Stimulated activated naive B cell treated with anti-CD40 and anti-IgM and Interleukin-4, amounts not matched to agents 10 μg/mL and 1 μg/mL and 100 μg/mL, for 72 hours (primary cell): ENCODE results near the gene REEP3.
A peak's percentile ranks its signal among the peaks of the same experiment; 100 is the strongest.
"Not testable (repeated sequence)": the region's sequence is repeated elsewhere in the genome, so short reads cannot be mapped to it uniquely, and the experiment has no call there.

Experiments
- ATAC-seq, 2 donors: fragments of 150-1000 bp; cut with Tn5 transposase; replicated peaks; 2 replicates each; pipeline ENCODE4 v1.10.0; 2021; ENCODE audit warnings: moderate library complexity in 1 of 2
- DNase-seq: peaks from one replicate; pipeline ENCODE4 v3.0.0; 2021
- H3K27ac Mint-ChIP-seq: one replicate; pipeline ENCODE4 v1.8.0; 2022; ENCODE audit warnings: mild to moderate bottlenecking, mixed read lengths
- H3K27me3 Mint-ChIP-seq, 2 donors: one replicate each; pipeline ENCODE4 v1.8.0; 2022; ENCODE audit warnings: mixed read lengths in 2 of 2
- H3K36me3 Mint-ChIP-seq, 2 donors: one replicate each; pipeline ENCODE4 v1.8.0; 2022; ENCODE audit warnings: mixed read lengths in 2 of 2, mild to moderate bottlenecking in 1 of 2
- H3K4me1 Mint-ChIP-seq, 2 donors: one replicate each; pipeline ENCODE4 v1.8.0; 2022; ENCODE audit warnings: mixed read lengths in 2 of 2, mild to moderate bottlenecking in 1 of 2
- H3K4me3 Mint-ChIP-seq, 2 donors: one replicate each; pipeline ENCODE4 v1.8.0; 2022; ENCODE audit warnings: mild to moderate bottlenecking in 2 of 2, mixed read lengths in 2 of 2, moderate library complexity in 1 of 2
- H3K9me3 Mint-ChIP-seq, 2 donors: one replicate each; pipeline ENCODE4 v1.8.0; 2022; ENCODE audit warnings: mixed read lengths in 2 of 2, mild to moderate bottlenecking in 1 of 2

Gene REEP3, protein sequence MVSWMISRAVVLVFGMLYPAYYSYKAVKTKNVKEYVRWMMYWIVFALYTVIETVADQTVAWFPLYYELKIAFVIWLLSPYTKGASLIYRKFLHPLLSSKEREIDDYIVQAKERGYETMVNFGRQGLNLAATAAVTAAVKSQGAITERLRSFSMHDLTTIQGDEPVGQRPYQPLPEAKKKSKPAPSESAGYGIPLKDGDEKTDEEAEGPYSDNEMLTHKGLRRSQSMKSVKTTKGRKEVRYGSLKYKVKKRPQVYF

DNA sequence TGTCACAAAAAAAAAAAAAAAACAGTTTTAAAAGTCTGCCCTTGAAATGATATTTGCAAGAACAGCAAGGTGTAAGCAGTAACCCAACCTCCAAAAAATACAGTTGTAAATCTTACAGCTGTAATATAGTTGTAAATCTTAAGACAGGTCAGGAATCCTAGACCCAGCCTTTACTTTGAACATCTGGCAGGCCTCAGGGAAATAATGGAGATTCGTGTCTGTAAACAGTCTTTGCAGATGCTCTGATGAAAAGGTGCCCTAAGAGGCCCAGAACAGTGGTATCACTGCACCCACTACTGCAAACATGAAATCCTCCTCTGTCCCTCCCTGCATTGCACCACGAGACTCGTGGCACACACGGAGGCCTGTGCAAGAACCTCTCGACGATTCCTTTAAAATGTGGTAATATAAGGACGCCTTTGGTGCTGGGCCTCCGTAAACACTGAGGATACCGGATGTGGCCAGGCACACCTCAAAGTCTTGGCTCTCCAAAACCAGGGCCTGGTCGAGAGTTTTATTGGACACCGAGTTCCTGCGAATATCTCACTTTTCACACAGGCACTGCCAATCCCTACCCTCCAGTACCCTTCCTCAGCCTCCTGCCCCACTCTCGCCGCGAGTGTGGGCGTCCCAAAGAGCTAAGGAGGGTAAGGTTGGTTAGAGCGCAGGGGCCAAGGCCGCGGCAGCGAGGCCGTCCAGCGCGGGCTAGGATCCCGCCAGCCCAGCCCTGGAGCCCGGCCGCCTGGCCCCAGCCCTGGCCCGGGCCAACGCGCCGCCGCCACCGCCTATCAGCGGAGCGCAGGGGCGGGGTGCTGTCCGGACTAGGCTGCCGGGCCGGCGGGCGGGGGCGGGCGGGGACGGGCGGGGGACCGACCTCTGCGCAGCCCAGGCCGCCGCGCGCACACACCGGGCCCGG is at the start of gene REEP3:
Gene REEP3 (plus strand): TSS at position 902 of the 916 bp plus-strand sequence. CDS start 145 bp downstream, outside the sequence.
- Mint-ChIP-seq H3K27me3 (no peaks in the 10 kb centered on the region), H3K4me1 (peaks cover 20 to 41% of the 10 kb centered on the region in 2 donors), H3K9me3 (no peaks in the 10 kb centered on the region), H3K4me3 (peak within 1 kb of the TSS; percentile 86 to 91), H3K36me3 (peaks cover 6 to 15% of the 10 kb centered on the region in 2 donors), H3K27ac (peak within 1 kb of the TSS; percentile 89)
- ATAC-seq (peak; percentile 82 to 83), DNase-seq (peak; percentile 44)

DNA sequence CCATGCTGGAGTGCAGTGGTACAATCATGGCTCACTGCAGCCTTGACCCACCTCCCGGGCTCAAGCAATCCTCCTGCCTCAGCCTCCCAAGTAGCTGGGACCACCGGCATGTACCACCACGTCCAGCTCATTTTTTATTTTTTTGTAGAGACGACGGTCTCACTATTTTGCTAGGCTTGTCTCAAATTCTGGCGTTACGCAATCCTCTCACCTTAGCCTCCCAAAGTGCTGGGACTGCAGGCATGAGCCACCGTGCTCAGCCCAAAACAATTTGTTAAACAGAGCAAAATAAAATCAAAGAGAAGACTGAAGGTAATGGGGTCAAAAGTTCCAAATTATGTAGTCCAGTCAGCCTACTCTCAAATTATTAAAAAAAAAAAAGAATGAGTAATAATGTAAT is 46.7 kb upstream of the REEP3 start:
- no peak overlapping the region for H3K4me3 Mint-ChIP-seq
- H3K9me3 Mint-ChIP-seq: no peaks in the 10 kb centered on the region
- ATAC-seq (no peak), DNase-seq (no peak)
- no peaks in the 10 kb centered on the region for H3K27me3 Mint-ChIP-seq
- peaks cover 11 to 18% of the 10 kb centered on the region in 2 donors for H3K4me1 Mint-ChIP-seq
- no peak overlapping the region for H3K27ac Mint-ChIP-seq
- H3K36me3 Mint-ChIP-seq: peaks cover 3% of the 10 kb centered on the region in 2 donors

DNA sequence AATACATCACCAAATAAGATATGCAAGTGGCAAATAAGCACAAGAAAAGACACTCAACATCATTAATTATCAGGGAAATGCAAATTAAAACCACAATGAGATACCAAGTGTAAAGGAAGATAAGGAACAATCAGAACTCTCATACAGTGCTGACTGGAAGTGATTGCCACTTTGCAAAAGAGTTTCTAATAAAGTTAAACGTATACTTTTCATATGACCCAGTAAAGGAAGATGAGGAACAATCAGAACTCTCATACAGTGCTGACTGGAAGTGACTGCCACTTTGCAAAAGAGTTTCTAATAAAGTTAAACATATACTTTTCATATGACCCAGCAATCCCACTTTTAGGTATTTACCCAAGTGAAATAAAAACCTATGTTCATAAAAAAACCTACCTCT is 43.3 kb upstream of the REEP3 start:
- no peak for DNase-seq
- peaks cover 3% of the 10 kb centered on the region in 2 donors for H3K36me3 Mint-ChIP-seq
- no peak overlapping the region for H3K27ac Mint-ChIP-seq
- H3K4me3 Mint-ChIP-seq: no peak overlapping the region
- H3K27me3 Mint-ChIP-seq: no peaks in the 10 kb centered on the region
- no peak for ATAC-seq
- no peaks in the 10 kb centered on the region for H3K9me3 Mint-ChIP-seq
- peaks cover 6 to 7% of the 10 kb centered on the region in 2 donors for H3K4me1 Mint-ChIP-seq

DNA sequence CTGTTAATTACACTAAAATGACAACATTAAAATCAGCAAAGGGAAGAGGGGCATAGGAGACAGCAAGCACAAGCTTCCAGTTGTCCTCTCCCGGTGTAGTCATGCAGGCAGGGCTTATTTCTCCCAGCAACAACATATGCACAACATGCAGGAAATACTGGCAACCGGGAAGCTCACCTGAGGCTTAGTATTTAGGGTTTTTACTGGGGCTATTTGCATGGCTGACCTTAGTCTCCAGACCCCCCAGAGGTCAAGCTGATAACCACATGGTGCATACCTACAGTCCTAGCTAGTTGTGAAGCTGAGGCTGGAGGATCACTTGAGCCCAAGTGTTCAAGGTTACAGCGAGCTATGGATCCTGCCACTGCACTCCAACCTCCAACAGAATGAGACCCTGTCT is 42.6 kb upstream of the REEP3 start:
- Mint-ChIP-seq H3K36me3 (peaks cover 3% of the 10 kb centered on the region in 2 donors), H3K27me3 (no peaks in the 10 kb centered on the region), H3K9me3 (no peaks in the 10 kb centered on the region), H3K4me1 (peaks cover 6 to 7% of the 10 kb centered on the region in 2 donors), H3K4me3 (no peak overlapping the region), H3K27ac (no peak overlapping the region)
- ATAC-seq (no peak), DNase-seq (no peak)

DNA sequence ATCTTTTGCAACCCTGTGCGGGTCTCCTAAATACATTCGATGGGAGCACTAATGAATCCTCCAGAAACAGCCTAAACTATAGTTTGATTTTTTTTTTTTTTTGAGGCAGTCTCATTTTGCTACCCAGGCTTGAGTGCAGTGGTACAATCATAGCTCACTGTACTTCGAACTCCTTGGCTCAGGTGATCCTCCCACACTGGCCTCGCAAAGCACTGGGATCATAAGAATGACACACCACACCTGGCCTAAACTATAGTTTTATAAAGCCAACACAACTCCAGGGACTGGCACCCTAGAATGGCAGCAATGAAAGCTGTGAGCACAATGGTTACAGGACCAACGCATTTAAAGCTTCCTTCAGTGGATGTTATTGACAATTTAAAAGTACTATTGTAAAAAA is 41.0 kb upstream of the REEP3 start:
- Mint-ChIP-seq H3K9me3 (no peaks in the 10 kb centered on the region), H3K27ac (no peak overlapping the region), H3K27me3 (no peaks in the 10 kb centered on the region), H3K4me3 (no peak overlapping the region), H3K36me3 (peaks cover 0 to 3% of the 10 kb centered on the region in 2 donors), H3K4me1 (peaks cover 6 to 7% of the 10 kb centered on the region in 2 donors)
- ATAC-seq (no peak), DNase-seq (no peak)

DNA sequence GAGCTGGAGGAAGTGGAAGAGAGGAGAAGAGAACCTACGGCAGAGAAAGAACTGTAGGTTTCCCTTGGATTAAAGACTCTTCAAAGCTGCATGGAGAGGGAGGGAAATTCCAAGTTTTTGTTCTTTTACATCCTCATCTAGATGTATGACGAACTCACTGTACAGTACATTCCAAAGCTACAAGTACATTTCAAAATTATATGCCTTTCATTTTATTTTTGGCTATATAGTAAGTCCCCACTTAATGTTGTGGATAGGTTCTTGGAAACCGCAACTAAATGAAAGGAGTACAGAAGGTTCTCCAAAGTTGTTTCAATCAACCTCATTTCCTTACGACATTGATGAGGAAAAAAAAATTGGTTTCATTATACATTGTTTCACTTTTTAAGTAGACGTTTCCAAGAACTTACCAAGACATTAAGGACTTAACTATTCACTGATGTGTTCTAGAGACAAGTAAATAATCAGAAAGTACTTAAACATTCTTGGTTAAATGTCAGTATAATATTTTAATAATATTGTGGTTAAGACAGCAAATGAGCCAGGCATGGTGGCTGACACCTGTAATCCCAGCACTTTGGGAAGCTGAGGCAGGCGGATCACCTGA is 39.3 kb upstream of the REEP3 start:
- no peak overlapping the region for H3K27ac Mint-ChIP-seq
- H3K4me1 Mint-ChIP-seq: peaks cover 4 to 6% of the 10 kb centered on the region in 2 donors
- ATAC-seq (no peak), DNase-seq (no peak)
- no peak overlapping the region for H3K4me3 Mint-ChIP-seq
- no peaks in the 10 kb centered on the region for H3K27me3 Mint-ChIP-seq
- no peaks in the 10 kb centered on the region for H3K36me3 Mint-ChIP-seq
- H3K9me3 Mint-ChIP-seq: no peaks in the 10 kb centered on the region

DNA sequence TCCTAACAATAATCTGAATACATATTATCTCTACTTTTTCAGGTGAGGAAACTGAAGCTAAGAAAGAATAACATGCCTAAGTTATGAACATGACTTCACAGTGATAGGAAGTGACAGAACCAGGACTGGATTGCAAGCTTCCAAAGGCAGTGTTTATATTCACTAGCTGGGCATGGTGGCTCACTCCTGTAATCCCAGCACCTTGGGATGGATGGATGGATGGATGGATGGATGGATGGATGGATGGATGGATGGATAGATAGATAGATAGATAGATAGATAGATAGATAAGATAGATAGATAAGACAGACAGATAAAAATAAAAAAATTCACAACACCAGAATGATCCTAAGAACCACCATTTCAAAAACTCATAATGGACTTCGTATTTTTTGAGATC is 37.2 kb upstream of the REEP3 start:
- Mint-ChIP-seq H3K36me3 (no peaks in the 10 kb centered on the region), H3K4me3 (no peak overlapping the region), H3K27me3 (no peaks in the 10 kb centered on the region), H3K9me3 (no peaks in the 10 kb centered on the region), H3K4me1 (peaks cover 0 to 2% of the 10 kb centered on the region in 2 donors), H3K27ac (no peak overlapping the region)
- ATAC-seq: no peak
- no peak for DNase-seq

DNA sequence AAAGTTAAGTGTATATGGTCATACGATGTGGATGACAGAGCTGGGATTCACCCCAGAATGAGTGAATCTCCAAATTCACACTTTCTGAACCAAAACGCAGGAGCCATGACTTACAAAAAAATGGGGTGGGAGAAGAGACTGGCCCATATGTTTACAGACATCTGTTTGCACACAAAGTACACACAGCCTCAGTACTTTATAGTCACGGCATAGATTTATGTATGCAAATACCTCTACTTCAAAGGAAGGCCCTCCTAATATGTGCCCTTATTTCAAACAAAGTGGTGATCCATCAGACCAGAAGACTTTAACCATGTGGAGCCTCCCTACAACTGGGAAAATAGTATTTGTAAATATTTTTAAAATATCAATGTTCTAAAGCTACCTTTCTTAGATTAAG is 33.2 kb upstream of the REEP3 start:
- Mint-ChIP-seq H3K4me3 (no peak overlapping the region), H3K36me3 (peaks cover 0 to 3% of the 10 kb centered on the region in 2 donors), H3K9me3 (no peaks in the 10 kb centered on the region), H3K27ac (no peak overlapping the region), H3K4me1 (peaks cover 0 to 5% of the 10 kb centered on the region in 2 donors), H3K27me3 (no peaks in the 10 kb centered on the region)
- ATAC-seq (no peak), DNase-seq (no peak)

DNA sequence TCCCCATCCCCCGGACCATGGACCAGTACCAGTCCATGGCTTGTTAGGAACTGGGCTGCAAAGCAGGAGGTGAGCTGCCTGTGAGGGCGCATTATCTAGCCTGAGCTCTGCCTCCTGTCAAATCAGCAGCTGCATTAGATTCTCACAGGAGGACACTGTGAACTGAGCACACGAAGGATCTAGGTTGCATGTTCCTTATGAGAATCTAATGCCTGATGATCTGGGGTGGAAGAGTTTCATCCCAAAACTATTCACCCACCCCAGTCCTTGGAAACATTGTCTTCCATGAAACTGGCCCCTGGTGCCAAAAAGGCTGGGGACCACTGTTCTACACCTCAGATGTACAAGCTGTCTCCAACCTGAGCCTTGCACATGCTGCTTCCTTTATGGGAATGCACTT is 31.4 kb upstream of the REEP3 start:
- DNase-seq (no peak), ATAC-seq (no peak)
- Mint-ChIP-seq H3K9me3 (no peaks in the 10 kb centered on the region), H3K27me3 (no peaks in the 10 kb centered on the region), H3K36me3 (peaks cover 0 to 3% of the 10 kb centered on the region in 2 donors), H3K4me3 (no peak overlapping the region), H3K27ac (no peak overlapping the region), H3K4me1 (peaks cover 0 to 5% of the 10 kb centered on the region in 2 donors)

DNA sequence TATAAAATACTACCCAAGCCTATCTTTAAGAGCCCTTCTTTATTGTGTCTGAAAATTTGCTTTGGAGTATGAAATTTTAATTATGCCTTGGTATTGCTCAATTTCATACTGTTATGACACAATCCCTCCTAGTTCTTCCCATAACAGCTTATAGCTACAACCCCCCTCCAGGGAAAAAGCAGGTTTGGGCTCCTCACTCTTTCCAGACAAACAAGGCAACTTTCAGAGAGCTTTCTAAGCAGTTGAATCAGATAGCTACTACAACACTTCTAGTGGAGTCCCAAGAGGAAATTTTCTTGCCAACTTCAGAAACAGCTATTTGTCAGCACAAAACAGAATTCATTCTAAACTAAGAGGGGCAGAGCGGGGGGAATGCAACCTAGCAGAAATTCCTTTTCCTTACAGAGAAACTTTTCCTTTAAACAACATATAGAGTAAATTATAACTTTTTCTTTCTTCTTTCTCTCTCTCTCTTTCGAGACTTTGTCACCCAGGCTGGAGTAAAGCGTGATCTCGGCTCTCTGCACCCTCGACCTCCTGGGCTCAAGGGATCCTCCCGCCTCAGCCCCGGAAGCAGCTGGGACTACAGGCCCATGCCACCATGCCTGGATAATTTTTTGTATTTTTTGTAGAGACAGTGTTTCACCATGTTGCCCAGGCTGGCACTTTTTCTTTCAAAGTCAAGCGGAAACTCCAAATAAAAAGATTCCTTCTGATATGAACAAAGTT is 29.4 kb upstream of the REEP3 start:
- Mint-ChIP-seq H3K27me3 (no peaks in the 10 kb centered on the region), H3K4me3 (no peak overlapping the region), H3K36me3 (peaks cover 3 to 16% of the 10 kb centered on the region in 2 donors), H3K27ac (no peak overlapping the region), H3K9me3 (peaks cover 0 to 1% of the 10 kb centered on the region in 2 donors), H3K4me1 (peaks cover 7 to 14% of the 10 kb centered on the region in 2 donors)
- no peak for ATAC-seq
- no peak for DNase-seq

DNA sequence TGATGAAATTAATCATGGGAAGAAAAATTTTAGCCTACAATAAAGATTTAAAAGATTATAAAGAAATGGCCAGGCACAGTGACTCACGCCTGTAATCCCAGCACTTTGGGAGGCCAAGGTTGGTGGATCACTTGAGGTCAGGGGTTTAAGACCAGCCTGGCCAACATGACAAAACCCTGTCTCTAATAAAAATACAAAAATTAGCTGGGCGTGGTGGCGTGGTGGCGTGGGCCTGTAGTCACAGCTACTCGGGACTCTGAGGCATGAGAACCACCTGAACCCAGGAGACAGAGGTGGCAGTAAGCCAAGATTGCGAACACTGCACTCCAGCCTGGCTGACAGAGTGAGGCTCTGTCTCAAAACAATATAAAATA is 28.9 kb upstream of the REEP3 start:
- H3K27me3 Mint-ChIP-seq, H3K27ac Mint-ChIP-seq, H3K9me3 Mint-ChIP-seq, ATAC-seq, DNase-seq, H3K4me3 Mint-ChIP-seq: not testable (repeated sequence)
- peaks cover 8 to 19% of the 10 kb centered on the region in 2 donors for H3K4me1 Mint-ChIP-seq
- peaks cover 4 to 17% of the 10 kb centered on the region in 2 donors for H3K36me3 Mint-ChIP-seq

DNA sequence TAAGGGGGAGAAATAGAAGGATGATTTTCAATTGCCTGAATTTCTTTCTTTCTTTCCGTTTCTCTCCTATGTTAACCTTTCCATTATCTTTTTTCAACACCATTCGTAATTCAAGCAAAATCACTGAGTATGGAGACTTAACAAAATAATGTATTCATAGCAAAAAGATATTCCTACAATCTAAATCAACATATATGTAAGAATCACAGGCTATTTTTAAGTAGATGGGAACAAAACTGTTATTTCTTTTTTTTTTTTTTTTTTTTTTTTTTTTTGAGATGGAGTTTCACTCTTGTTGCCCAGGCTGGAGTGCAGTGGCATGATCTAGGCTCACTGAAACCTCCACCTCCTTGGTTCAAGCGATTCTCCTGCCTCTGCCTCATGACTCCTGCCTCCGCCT is 28.2 kb upstream of the REEP3 start:
- peaks cover 0 to 1% of the 10 kb centered on the region in 2 donors for H3K9me3 Mint-ChIP-seq
- DNase-seq: no peak
- peaks cover 4 to 17% of the 10 kb centered on the region in 2 donors for H3K36me3 Mint-ChIP-seq
- H3K4me3 Mint-ChIP-seq: no peak overlapping the region
- peaks cover 8 to 26% of the 10 kb centered on the region in 2 donors for H3K4me1 Mint-ChIP-seq
- H3K27ac Mint-ChIP-seq: no peak overlapping the region
- no peak for ATAC-seq
- no peaks in the 10 kb centered on the region for H3K27me3 Mint-ChIP-seq

DNA sequence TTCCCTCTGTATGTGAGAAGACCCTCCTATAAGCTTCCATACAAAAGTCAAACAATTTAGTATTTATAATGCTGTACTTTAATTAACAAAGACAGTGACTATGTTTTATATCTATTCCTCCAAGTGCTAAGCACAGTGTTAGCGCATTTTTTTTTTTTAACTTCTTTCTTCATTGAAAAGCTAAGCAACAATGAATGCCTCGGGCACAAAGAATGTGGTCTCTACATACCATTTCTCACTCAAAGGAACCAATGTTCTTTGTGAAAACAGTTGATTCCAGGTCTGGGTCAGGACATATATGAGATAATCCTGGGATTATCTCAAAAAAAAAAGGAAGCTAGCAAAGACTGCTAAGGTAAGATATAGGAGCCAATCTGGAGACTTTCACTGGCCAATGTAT is 26.2 kb upstream of the REEP3 start:
- H3K27ac Mint-ChIP-seq: no peak overlapping the region
- no peaks in the 10 kb centered on the region for H3K27me3 Mint-ChIP-seq
- no peak overlapping the region for H3K4me3 Mint-ChIP-seq
- DNase-seq (no peak), ATAC-seq (no peak)
- peaks cover 8 to 27% of the 10 kb centered on the region in 2 donors for H3K4me1 Mint-ChIP-seq
- peaks cover 0 to 1% of the 10 kb centered on the region in 2 donors for H3K9me3 Mint-ChIP-seq
- H3K36me3 Mint-ChIP-seq: peaks cover 7 to 20% of the 10 kb centered on the region in 2 donors

DNA sequence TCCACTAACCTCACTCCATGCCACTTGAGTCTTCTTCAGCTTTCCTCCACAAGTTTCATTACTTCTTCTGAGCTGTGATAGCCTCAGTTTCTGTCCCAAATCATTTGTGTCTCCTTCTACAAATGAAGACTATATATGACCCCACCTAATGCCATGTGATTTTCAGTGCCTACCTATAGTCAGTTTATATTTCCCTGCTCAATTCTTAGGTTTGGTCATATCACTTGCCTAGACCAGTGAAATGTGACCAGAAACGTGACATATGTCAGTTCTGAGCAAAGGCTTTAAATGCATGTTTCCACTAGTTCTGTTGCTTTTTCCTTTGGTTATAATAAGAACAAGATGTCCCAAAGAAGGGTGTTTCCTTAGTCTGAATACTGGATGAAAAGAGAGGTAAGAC is 24.6 kb upstream of the REEP3 start:
- peaks cover 0 to 1% of the 10 kb centered on the region in 2 donors for H3K9me3 Mint-ChIP-seq
- H3K4me3 Mint-ChIP-seq: no peak overlapping the region
- no peak overlapping the region for H3K27ac Mint-ChIP-seq
- H3K27me3 Mint-ChIP-seq: no peaks in the 10 kb centered on the region
- DNase-seq (no peak), ATAC-seq (no peak)
- peaks cover 12 to 27% of the 10 kb centered on the region in 2 donors for H3K4me1 Mint-ChIP-seq
- peaks cover 12 to 26% of the 10 kb centered on the region in 2 donors for H3K36me3 Mint-ChIP-seq
